DOHH2 (cell line): Measurements from ENCODE around the gene UBE2G2.

Experiments used
- H3F3A ChIP-seq: fragments of 200-600 bp; sonication (generic), shearing (Covaris generic); 2 replicates; pipeline ENCODE4 v1.6.0; 2016; ENCODE audit warnings: antibody characterized with exemption, mild to moderate bottlenecking; ENCODE audit not compliant: control insufficient read depth, insufficient read depth
- H3K27ac ChIP-seq: fragments of 200-600 bp; sonication (generic); 2 replicates; pipeline ENCODE4 v1.5.1; 2014; ENCODE audit warnings: low read depth, mild to moderate bottlenecking, low read length, moderate library complexity
- H3K27me3 ChIP-seq: fragments of 200-600 bp; sonication (generic); 2 replicates; pipeline ENCODE4 v1.6.1; 2014; ENCODE audit warnings: mild to moderate bottlenecking, low read length, mixed read lengths; ENCODE audit not compliant: control insufficient read depth
- H3K36me3 ChIP-seq: fragments of 200-600 bp; sonication (generic); 2 replicates; pipeline ENCODE4 v1.6.1; 2014; ENCODE audit warnings: mild to moderate bottlenecking, low read length, moderate library complexity, mixed read lengths; ENCODE audit not compliant: control insufficient read depth
- H3K4me1 ChIP-seq: fragments of 200-600 bp; sonication (generic); 2 replicates; pipeline ENCODE4 v1.6.1; 2014; ENCODE audit warnings: mild to moderate bottlenecking, low read length, mixed read lengths; ENCODE audit not compliant: control insufficient read depth
- H3K4me2 ChIP-seq: fragments of 200-600 bp; sonication (generic); 2 replicates; pipeline ENCODE4 v1.6.0; 2014; ENCODE audit warnings: mild to moderate bottlenecking, low read length, moderate library complexity
- H3K4me3 ChIP-seq: fragments of 200-600 bp; sonication (generic); 2 replicates; pipeline ENCODE4 v1.5.1; 2014; ENCODE audit warnings: mild to moderate bottlenecking, low read length, mixed read lengths
- H3K79me2 ChIP-seq: fragments of 200-600 bp; sonication (generic); 2 replicates; pipeline ENCODE4 v1.6.1; 2014; ENCODE audit warnings: mild to moderate bottlenecking, low read length, mixed read lengths; ENCODE audit not compliant: control insufficient read depth
- H3K9me2 ChIP-seq: fragments of 200-600 bp; sonication (generic); replicated peaks from 2 replicates; pipeline ENCODE4 v1.6.1; 2014; ENCODE audit warnings: mild to moderate bottlenecking, low read length, mixed read lengths; ENCODE audit not compliant: control insufficient read depth
- H3K9me3 ChIP-seq: fragments of 200-600 bp; sonication (generic); 2 replicates; pipeline ENCODE4 v1.6.1; 2014; ENCODE audit warnings: antibody characterized with exemption, low read length, mixed read lengths; ENCODE audit not compliant: control insufficient read depth, insufficient read depth
- H4K20me1 ChIP-seq: fragments of 200-600 bp; sonication (generic); 2 replicates; pipeline ENCODE4 v1.6.0; 2014; ENCODE audit warnings: low read depth, mild to moderate bottlenecking, antibody characterized with exemption, low read length, moderate library complexity; ENCODE audit not compliant: control insufficient read depth, insufficient read depth
- CTCF ChIP-seq: fragments of 200-600 bp; sonication (generic); IDR thresholded peaks from one replicate; pipeline ENCODE4 v1.5.1; 2014; ENCODE audit warnings: antibody characterized with exemption, mild to moderate bottlenecking, low read depth, low read length; ENCODE audit not compliant: poor library complexity, severe bottlenecking
- EZH2phosphoT487 ChIP-seq: fragments of 200-600 bp; sonication (generic); IDR thresholded peaks from 2 replicates; pipeline ENCODE4 v1.6.1; 2017; ENCODE audit warnings: borderline replicate concordance, mild to moderate bottlenecking, antibody characterized with exemption, low read length, moderate library complexity, mixed read lengths

Gene UBE2G2

GRCh38 chr21:44800103-44800502 is 1.5 kb downstream of the UBE2G2 start:
- Histone ChIP-seq H4K20me1 (peaks cover 31% of the 10 kb centered on the region), H3K4me2 (peak overlapping the region; percentile 55), H3F3A (peaks cover 5% of the 10 kb centered on the region; the same call in 1 of the 2 replicates), H3K9me2 (no peaks in the 10 kb centered on the region), H3K36me3 (peaks cover 78% of the 10 kb centered on the region), H3K79me2 (peaks cover 83% of the 10 kb centered on the region), H3K27ac (no peak overlapping the region), H3K4me3 (peak overlapping the region; percentile 97), H3K27me3 (no peaks in the 10 kb centered on the region), H3K9me3 (no peaks in the 10 kb centered on the region), H3K4me1 (peaks cover 31% of the 10 kb centered on the region)
- TF ChIP-seq CTCF (peak; percentile 27), EZH2phosphoT487 (no peak)

GRCh38 chr21:44799646-44800045 is 2.0 kb downstream of the UBE2G2 start:
- H3K4me2 ChIP-seq, result peak overlapping the region; percentile 55
- H3K4me3 ChIP-seq, result peak overlapping the region; percentile 97
- no peaks in the 10 kb centered on the region for H3K9me3 ChIP-seq
- H3K9me2 ChIP-seq, result no peaks in the 10 kb centered on the region
- peaks cover 88% of the 10 kb centered on the region for H3K79me2 ChIP-seq
- no peak for TF ChIP-seq CTCF
- no peak for TF ChIP-seq EZH2phosphoT487
- peaks cover 73% of the 10 kb centered on the region for H3K36me3 ChIP-seq
- H3K27me3 ChIP-seq, result no peaks in the 10 kb centered on the region
- peaks cover 31% of the 10 kb centered on the region for H4K20me1 ChIP-seq
- peaks cover 5% of the 10 kb centered on the region; the same call in 1 of the 2 replicates for H3F3A ChIP-seq
- peaks cover 31% of the 10 kb centered on the region for H3K4me1 ChIP-seq
- H3K27ac ChIP-seq, result no peak overlapping the region

GRCh38 chr21:44797775-44798174 is 3.8 kb downstream of the UBE2G2 start:
- H3K4me3 ChIP-seq, result no peak overlapping the region
- peaks cover 100% of the 10 kb centered on the region for H3K79me2 ChIP-seq
- peaks cover 10% of the 10 kb centered on the region; the same call in 1 of the 2 replicates for H3F3A ChIP-seq
- no peak overlapping the region for H3K4me2 ChIP-seq
- H3K27ac ChIP-seq, result no peak overlapping the region
- H3K4me1 ChIP-seq, result peaks cover 39% of the 10 kb centered on the region
- H3K27me3 ChIP-seq, result no peaks in the 10 kb centered on the region
- TF ChIP-seq EZH2phosphoT487 (no peak), CTCF (no peak)
- H3K9me3 ChIP-seq, result no peaks in the 10 kb centered on the region
- peaks cover 35% of the 10 kb centered on the region for H4K20me1 ChIP-seq
- H3K36me3 ChIP-seq, result peaks cover 67% of the 10 kb centered on the region
- no peaks in the 10 kb centered on the region for H3K9me2 ChIP-seq

GRCh38 chr21:44795342-44795741 is 6.3 kb downstream of the UBE2G2 start:
- no peak overlapping the region for H3K27ac ChIP-seq
- H3F3A ChIP-seq, result peaks cover 16% of the 10 kb centered on the region
- no peaks in the 10 kb centered on the region for H3K9me3 ChIP-seq
- peaks cover 50% of the 10 kb centered on the region for H4K20me1 ChIP-seq
- H3K79me2 ChIP-seq, result peaks cover 100% of the 10 kb centered on the region
- H3K4me3 ChIP-seq, result no peak overlapping the region
- peaks cover 77% of the 10 kb centered on the region for H3K36me3 ChIP-seq
- H3K27me3 ChIP-seq, result no peaks in the 10 kb centered on the region
- H3K4me1 ChIP-seq, result peaks cover 56% of the 10 kb centered on the region
- H3K4me2 ChIP-seq, result no peak overlapping the region
- H3K9me2 ChIP-seq, result no peaks in the 10 kb centered on the region
- no peak for TF ChIP-seq EZH2phosphoT487
- TF ChIP-seq CTCF, result no peak
